GM12878 (cell line): Measurements from ENCODE around the gene RNF44. TPM values are rescaled to one million over a fixed set of nuclear protein-coding genes. Genes with fewer than 3 reads are reported as not detected.

ENCODE experiments used
- ATAC-seq: fragments of 200-7000 bp; cut with Tn5 transposase; 3 replicates; pipeline ENCODE4 v1.9.1; 2020; ENCODE audit warnings: mild to moderate bottlenecking, moderate library complexity
- BruUV-seq: library from RNA; stranded (reverse); fragments of 400-500 nt; replicated peaks from 2 replicates; lab custom pipeline; 2021; lab: Mats Ljungman, UMichigan
- CTCF ChIA-PET: fragments of 300-600 bp; sonication (Branson Sonifier 250); formaldehyde crosslinking; extraction: SDS; loops from one replicate; lab custom pipeline; 2021; ENCODE audit warnings: inconsistent platforms; lab: Yijun Ruan, JAX
- POLR2A ChIA-PET: fragments of 350-600 bp; formaldehyde crosslinking; extraction: SDS; loops from one replicate; lab custom pipeline; 2021; ENCODE audit warnings: inconsistent platforms; lab: Charles Lee
- RAD21 ChIA-PET: fragments of 300-600 bp; sonication (Branson Sonifier 250); formaldehyde crosslinking; loops from one replicate; lab custom pipeline; 2023; ENCODE audit warnings: antibody characterized with exemption; ENCODE audit not compliant: unreplicated experiment; lab: Charles Lee
- SMC1A ChIA-PET: fragments of 300-600 bp; sonication (Branson Sonifier 250); formaldehyde crosslinking; loops from one replicate; lab custom pipeline; 2023; ENCODE audit not compliant: unreplicated experiment, uncharacterized antibody; lab: Charles Lee
- DNase-seq: peaks from one replicate; pipeline ENCODE4 v3.0.0-alpha.2; 2011; ENCODE audit warnings: low read depth, low spot score
- FAIRE-seq: peaks from 3 replicates; lab custom pipeline; 2011; peaks lifted over from hg19 to GRCh38; lab: Jason Lieb, UNC
- H2AFZ ChIP-seq: 2 replicates; pipeline ENCODE4 v1.6.0; 2011; ENCODE audit warnings: low read depth, low read length, control low read depth; ENCODE audit not compliant: control insufficient read depth
- H3K27ac ChIP-seq: 2 replicates; pipeline ENCODE4 v1.5.1; 2011; ENCODE audit warnings: control low read depth; ENCODE audit not compliant: control insufficient read depth, insufficient read depth
- H3K27me3 ChIP-seq, 2 experiments: replicated peaks in 1 of 2; 2 replicates each; pipeline versions ENCODE4 v1.6.0 to v1.6.1; 2011; ENCODE audit warnings: low read length in 1 of 2; ENCODE audit not compliant: control insufficient read depth in 2 of 2, insufficient read depth in 2 of 2
- H3K36me3 ChIP-seq, 2 experiments: 2 replicates each; pipeline ENCODE4 v1.5.1; 2011; ENCODE audit warnings: low read length in 1 of 2; ENCODE audit not compliant: control insufficient read depth in 2 of 2, insufficient read depth in 2 of 2
- H3K4me1 ChIP-seq: 2 replicates; pipeline ENCODE4 v1.6.1; 2011; ENCODE audit warnings: mild to moderate bottlenecking, low read length, moderate library complexity, mixed read lengths; ENCODE audit not compliant: control insufficient read depth, insufficient read depth
- H3K4me2 ChIP-seq: 2 replicates; pipeline ENCODE4 v1.6.0; 2011; ENCODE audit warnings: control low read depth; ENCODE audit not compliant: control insufficient read depth, insufficient read depth
- H3K4me3 ChIP-seq: fragments of 200-600 bp; sonication (generic); 2 replicates; pipeline ENCODE4 v1.5.1; 2016
- H3K79me2 ChIP-seq: 2 replicates; pipeline ENCODE4 v1.6.0; 2011; ENCODE audit warnings: low read length; ENCODE audit not compliant: control insufficient read depth, insufficient read depth
- H3K9ac ChIP-seq: 2 replicates; pipeline ENCODE4 v1.8.0; 2011; ENCODE audit warnings: low read length, control low read depth, mixed read lengths; ENCODE audit not compliant: control insufficient read depth, insufficient read depth
- H3K9me3 ChIP-seq: replicated peaks from 3 replicates; pipeline ENCODE4 v1.5.1; 2011; ENCODE audit warnings: mild to moderate bottlenecking, low read length; ENCODE audit not compliant: control insufficient read depth, insufficient read depth
- H4K20me1 ChIP-seq: 2 replicates; pipeline ENCODE4 v1.6.0; 2011; ENCODE audit not compliant: control insufficient read depth, insufficient read depth
- BRCA1 ChIP-seq: IDR thresholded peaks from 2 replicates; pipeline ENCODE4 v1.6.1; 2011; ENCODE audit warnings: low read depth, low read length, improper control_type of control experiment
- CHD1 ChIP-seq: IDR thresholded peaks from 2 replicates; pipeline ENCODE4 v1.6.1; 2012; ENCODE audit warnings: low read depth, low read length, improper control_type of control experiment
- HDAC2 ChIP-seq: fragments of 200-600 bp; sonication (generic); IDR thresholded peaks from 2 replicates; pipeline ENCODE4 v1.6.1; 2017
- IRF4 ChIP-seq: IDR thresholded peaks from 2 replicates; pipeline ENCODE4 v1.6.1; 2011; ENCODE audit warnings: low read depth, low read length
- POU2F2 ChIP-seq: IDR thresholded peaks from 3 replicates; pipeline ENCODE4 v1.6.1; 2011; ENCODE audit warnings: low read depth, mild to moderate bottlenecking, low read length, borderline replicate concordance
- RB1 ChIP-seq: fragments of 450-650 bp; formaldehyde crosslinking; IDR thresholded peaks from 2 replicates; pipeline ENCODE4 v1.6.1; 2017; ENCODE audit warnings: mild to moderate bottlenecking, borderline replicate concordance
- ZBTB40 ChIP-seq: fragments of 450-650 bp; IDR thresholded peaks from 2 replicates; pipeline ENCODE4 v1.6.1; 2016; ENCODE audit warnings: mild to moderate bottlenecking, moderate library complexity, borderline replicate concordance
- whole genome bisulfite sequencing: methylation state at CpG from one replicate; pipeline ENCODE4 v1.1.6; 2016; ENCODE audit warnings: low lambda C conversion rate; ENCODE audit not compliant: insufficient replicate concordance, insufficient coverage; ENCODE audit errors: missing lambda C conversion rate; 5-methylcytosine and 5-hydroxymethylcytosine counted together
- in situ Hi-C: fragments of 300-500 bp; cut with MboI; formaldehyde crosslinking; loops from 9 replicates; pipeline ENCODE4 v1.14.3; 2018; ENCODE audit warnings: mixed read lengths
- intact Hi-C: fragments of 100-400 bp; cut with micrococcal nuclease; formaldehyde crosslinking; loops from one replicate; pipeline ENCODE4 v1.14.2; 2022; ENCODE audit not compliant: unreplicated experiment
- polyA plus RNA-seq, 11 experiments: library from polyadenylated mRNA; depleted of rRNA in 4 of 11; unstranded in 6 of 11; stranded (reverse) in 5 of 11; fragments of >200 nt; fragmentation: Nextera tagmentation in 4 of 11; fragmentation: Illumina TruSeq in 1 of 11; extraction: Ambion mirVana in 4 of 11; extraction: Trizol in 1 of 11; gene quantifications; 1 replicate in 1 of 11; 2 replicates in 10 of 11; pipeline versions ENCODE4 v1.2.1 to v1.2.3, GENCODE V29; 2011 to 2016; ENCODE audit warnings: inconsistent platforms in 2 of 11, missing spikeins in 2 of 11, low read depth in 1 of 11
- total RNA-seq, 4 experiments: library from RNA; depleted of rRNA in 3 of 4; stranded (reverse); fragments of >200 nt in 3 of 4; fragmentation: Illumina TruSeq in 1 of 4; extraction: Trizol in 1 of 4; gene quantifications; 2 replicates each; pipeline versions ENCODE4 v1.2.1 to v1.2.3, GENCODE V29; 2013 to 2021
- TF ChIP-seq, protein P1 (sequence below): IDR thresholded peaks from 2 replicates; pipeline ENCODE4 v1.6.1; 2012; ENCODE audit warnings: improper control_type of control experiment, low read depth, low read length; ENCODE audit not compliant: insufficient replicate concordance
- TF ChIP-seq, protein P2 (sequence below): fragments of 450-650 bp; IDR thresholded peaks from 2 replicates; pipeline ENCODE4 v1.6.1; 2017; ENCODE audit warnings: mild to moderate bottlenecking, moderate library complexity

The RNF44 gene
- total and polyA plus RNA-seq, 10 of the 15 experiments (the other 5 are each of a cell fraction or from before 2014, with no cell fraction given) = 1.7 to 51.9 (median 7.9) TPM

DNA sequence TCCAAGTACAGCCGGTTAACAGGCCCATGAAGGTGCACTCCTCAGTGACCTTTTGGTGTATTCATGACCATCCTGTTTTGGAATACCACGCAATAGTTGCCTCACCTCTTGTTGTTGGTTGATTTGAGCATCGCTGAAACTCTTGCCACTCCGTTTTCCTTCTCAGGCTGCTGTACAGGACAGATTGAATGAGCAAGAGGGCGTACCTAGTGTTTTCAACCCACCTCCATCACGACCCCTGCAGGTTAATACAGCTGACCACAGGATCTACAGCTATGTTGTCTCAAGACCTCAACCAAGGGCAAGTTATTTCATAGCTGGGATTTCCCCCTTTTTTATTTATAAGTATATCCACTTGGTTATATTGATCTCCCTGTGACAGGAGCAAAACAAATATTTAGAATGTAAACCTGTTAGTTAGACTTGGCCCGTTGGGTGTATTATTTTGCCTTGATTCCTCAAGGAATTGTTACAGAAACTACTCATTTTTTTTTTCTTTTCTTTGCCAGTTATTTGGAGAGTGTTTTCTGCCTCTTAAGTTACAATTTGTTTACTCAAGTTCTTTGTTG is 50.9 kb downstream of the RNF44 start:
- Histone ChIP-seq H3K27me3 (no peaks in the 10 kb centered on the region), H3K79me2 (no peaks in the 10 kb centered on the region), H2AFZ (no peak overlapping the region), H3K27ac (no peak overlapping the region), H3K9ac (no peak overlapping the region), H3K9me3 (no peaks in the 10 kb centered on the region), H3K4me2 (no peak overlapping the region), H3K36me3 (peaks cover 8 to 35% of the 10 kb centered on the region in 2 experiments), H3K4me3 (no peak overlapping the region), H4K20me1 (no peaks in the 10 kb centered on the region; the same call in none of the 2 replicates), H3K4me1 (no peaks in the 10 kb centered on the region)
- no peak for ATAC-seq
- 90% methylated on average over 7 of the region's 7 CpGs for WGBS
- CTCF ChIA-PET = interaction anchor here (0.6 kb wide), 1 partner anchor 17 kb away, joined by 4 read pairs; no protein-coding TSS in a partner anchor
- SMC1A ChIA-PET = interaction anchor here (0.9 kb wide), 1 partner anchor 26 kb away, joined by 3 read pairs; no protein-coding TSS in a partner anchor
- no peak for DNase-seq
- no TSS peak for BruUV-seq
- in situ Hi-C loops (no loop called here), intact Hi-C loops (no loop called here)
- no peak for FAIRE-seq
- POLR2A ChIA-PET = no interaction called here
- RAD21 ChIA-PET = interaction anchor here (0.7 kb wide), 1 partner anchor 38 kb away, joined by 3 read pairs; the partner anchor contains the start of gene FAF2
- TF ChIP-seq, protein P1, sequence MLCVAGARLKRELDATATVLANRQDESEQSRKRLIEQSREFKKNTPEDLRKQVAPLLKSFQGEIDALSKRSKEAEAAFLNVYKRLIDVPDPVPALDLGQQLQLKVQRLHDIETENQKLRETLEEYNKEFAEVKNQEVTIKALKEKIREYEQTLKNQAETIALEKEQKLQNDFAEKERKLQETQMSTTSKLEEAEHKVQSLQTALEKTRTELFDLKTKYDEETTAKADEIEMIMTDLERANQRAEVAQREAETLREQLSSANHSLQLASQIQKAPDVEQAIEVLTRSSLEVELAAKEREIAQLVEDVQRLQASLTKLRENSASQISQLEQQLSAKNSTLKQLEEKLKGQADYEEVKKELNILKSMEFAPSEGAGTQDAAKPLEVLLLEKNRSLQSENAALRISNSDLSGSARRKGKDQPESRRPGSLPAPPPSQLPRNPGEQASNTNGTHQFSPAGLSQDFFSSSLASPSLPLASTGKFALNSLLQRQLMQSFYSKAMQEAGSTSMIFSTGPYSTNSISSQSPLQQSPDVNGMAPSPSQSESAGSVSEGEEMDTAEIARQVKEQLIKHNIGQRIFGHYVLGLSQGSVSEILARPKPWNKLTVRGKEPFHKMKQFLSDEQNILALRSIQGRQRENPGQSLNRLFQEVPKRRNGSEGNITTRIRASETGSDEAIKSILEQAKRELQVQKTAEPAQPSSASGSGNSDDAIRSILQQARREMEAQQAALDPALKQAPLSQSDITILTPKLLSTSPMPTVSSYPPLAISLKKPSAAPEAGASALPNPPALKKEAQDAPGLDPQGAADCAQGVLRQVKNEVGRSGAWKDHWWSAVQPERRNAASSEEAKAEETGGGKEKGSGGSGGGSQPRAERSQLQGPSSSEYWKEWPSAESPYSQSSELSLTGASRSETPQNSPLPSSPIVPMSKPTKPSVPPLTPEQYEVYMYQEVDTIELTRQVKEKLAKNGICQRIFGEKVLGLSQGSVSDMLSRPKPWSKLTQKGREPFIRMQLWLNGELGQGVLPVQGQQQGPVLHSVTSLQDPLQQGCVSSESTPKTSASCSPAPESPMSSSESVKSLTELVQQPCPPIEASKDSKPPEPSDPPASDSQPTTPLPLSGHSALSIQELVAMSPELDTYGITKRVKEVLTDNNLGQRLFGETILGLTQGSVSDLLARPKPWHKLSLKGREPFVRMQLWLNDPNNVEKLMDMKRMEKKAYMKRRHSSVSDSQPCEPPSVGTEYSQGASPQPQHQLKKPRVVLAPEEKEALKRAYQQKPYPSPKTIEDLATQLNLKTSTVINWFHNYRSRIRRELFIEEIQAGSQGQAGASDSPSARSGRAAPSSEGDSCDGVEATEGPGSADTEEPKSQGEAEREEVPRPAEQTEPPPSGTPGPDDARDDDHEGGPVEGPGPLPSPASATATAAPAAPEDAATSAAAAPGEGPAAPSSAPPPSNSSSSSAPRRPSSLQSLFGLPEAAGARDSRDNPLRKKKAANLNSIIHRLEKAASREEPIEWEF = no peak
- TF ChIP-seq, protein P2, sequence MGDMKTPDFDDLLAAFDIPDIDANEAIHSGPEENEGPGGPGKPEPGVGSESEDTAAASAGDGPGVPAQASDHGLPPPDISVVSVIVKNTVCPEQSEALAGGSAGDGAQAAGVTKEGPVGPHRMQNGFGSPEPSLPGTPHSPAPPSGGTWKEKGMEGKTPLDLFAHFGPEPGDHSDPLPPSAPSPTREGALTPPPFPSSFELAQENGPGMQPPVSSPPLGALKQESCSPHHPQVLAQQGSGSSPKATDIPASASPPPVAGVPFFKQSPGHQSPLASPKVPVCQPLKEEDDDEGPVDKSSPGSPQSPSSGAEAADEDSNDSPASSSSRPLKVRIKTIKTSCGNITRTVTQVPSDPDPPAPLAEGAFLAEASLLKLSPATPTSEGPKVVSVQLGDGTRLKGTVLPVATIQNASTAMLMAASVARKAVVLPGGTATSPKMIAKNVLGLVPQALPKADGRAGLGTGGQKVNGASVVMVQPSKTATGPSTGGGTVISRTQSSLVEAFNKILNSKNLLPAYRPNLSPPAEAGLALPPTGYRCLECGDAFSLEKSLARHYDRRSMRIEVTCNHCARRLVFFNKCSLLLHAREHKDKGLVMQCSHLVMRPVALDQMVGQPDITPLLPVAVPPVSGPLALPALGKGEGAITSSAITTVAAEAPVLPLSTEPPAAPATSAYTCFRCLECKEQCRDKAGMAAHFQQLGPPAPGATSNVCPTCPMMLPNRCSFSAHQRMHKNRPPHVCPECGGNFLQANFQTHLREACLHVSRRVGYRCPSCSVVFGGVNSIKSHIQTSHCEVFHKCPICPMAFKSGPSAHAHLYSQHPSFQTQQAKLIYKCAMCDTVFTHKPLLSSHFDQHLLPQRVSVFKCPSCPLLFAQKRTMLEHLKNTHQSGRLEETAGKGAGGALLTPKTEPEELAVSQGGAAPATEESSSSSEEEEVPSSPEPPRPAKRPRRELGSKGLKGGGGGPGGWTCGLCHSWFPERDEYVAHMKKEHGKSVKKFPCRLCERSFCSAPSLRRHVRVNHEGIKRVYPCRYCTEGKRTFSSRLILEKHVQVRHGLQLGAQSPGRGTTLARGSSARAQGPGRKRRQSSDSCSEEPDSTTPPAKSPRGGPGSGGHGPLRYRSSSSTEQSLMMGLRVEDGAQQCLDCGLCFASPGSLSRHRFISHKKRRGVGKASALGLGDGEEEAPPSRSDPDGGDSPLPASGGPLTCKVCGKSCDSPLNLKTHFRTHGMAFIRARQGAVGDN = no peak
- TF ChIP-seq RB1 (no peak), BRCA1 (no peak), POU2F2 (no peak), CHD1 (no peak), IRF4 (no peak), HDAC2 (no peak), ZBTB40 (no peak)
